ENCODE results near the gene ITGB7. TPM values are rescaled to one million over a fixed set of nuclear protein-coding genes. Genes with fewer than 3 reads are reported as not detected.

Gene ITGB7
- total RNA-seq, 1 experiment from 2014 or later: 0.98 TPM

DNA sequence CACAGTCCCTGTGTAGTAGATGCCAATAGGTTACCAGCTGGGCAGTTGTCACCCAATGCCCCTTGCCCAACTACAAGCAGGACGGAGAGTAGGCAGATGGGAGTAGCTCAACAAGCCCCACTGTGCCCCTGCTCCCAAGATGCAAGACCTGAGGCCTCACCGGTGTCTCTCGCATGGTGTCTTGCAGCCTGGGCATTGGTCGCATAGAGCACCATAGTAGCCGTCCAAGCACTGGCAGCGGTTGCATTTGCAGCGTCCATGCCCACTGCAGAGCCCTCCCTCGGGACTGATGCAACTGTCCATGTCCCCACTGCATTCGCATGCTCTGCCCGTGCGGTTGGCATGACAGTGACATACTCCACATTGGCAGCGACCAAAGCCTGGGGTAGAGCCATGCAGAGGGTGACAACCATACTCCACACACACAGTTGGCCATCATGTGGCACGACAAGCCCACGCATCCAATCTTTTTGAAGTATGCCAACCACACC is 14.5 kb downstream of the ITGB7 start:
- in situ Hi-C loops (cut with HindIII; ENCODE audit: low pct_unique_long_range_greater_than_20kb, low sequenced_read_pairs) (no loop called here), intact Hi-C loops (cut with micrococcal nuclease; ENCODE audit: unreplicated experiment) (no loop called here)
- BruUV-seq (replicated peaks): no TSS peak
- ATAC-seq (no peak), DNase-seq (ENCODE audit: low read depth, low spot score) (no peak)
- no peak overlapping the region for H3K27ac ChIP-seq (ENCODE audit: low read length)
- H3K4me1 ChIP-seq (ENCODE audit: control insufficient read depth, insufficient read depth, low read length): no peaks in the 10 kb centered on the region
- POLR2A ChIA-PET: no interaction called here
- H3K9me3 ChIP-seq (ENCODE audit: control insufficient read depth, insufficient read depth, low read depth, low read length): no peaks in the 10 kb centered on the region
- H3K4me3 ChIP-seq (ENCODE audit: low read depth in 2 of 2, low read length in 2 of 2): no peak overlapping the region
- TF ChIP-seq TCF7L2 (IDR thresholded peaks at IDR 0.05; ENCODE audit: low read depth, low read length): no peak
- no peak for TF ChIP-seq SIN3A (IDR thresholded peaks at IDR 0.05; ENCODE audit: borderline replicate concordance, insufficient read depth, low read depth, low read length)
- TF ChIP-seq, protein P1, sequence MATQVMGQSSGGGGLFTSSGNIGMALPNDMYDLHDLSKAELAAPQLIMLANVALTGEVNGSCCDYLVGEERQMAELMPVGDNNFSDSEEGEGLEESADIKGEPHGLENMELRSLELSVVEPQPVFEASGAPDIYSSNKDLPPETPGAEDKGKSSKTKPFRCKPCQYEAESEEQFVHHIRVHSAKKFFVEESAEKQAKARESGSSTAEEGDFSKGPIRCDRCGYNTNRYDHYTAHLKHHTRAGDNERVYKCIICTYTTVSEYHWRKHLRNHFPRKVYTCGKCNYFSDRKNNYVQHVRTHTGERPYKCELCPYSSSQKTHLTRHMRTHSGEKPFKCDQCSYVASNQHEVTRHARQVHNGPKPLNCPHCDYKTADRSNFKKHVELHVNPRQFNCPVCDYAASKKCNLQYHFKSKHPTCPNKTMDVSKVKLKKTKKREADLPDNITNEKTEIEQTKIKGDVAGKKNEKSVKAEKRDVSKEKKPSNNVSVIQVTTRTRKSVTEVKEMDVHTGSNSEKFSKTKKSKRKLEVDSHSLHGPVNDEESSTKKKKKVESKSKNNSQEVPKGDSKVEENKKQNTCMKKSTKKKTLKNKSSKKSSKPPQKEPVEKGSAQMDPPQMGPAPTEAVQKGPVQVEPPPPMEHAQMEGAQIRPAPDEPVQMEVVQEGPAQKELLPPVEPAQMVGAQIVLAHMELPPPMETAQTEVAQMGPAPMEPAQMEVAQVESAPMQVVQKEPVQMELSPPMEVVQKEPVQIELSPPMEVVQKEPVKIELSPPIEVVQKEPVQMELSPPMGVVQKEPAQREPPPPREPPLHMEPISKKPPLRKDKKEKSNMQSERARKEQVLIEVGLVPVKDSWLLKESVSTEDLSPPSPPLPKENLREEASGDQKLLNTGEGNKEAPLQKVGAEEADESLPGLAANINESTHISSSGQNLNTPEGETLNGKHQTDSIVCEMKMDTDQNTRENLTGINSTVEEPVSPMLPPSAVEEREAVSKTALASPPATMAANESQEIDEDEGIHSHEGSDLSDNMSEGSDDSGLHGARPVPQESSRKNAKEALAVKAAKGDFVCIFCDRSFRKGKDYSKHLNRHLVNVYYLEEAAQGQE (IDR thresholded peaks at IDR 0.05; ENCODE audit: insufficient read depth in 1 of 2, low read depth in 2 of 2, low read length in 1 of 2): no peak
- no peak for TF ChIP-seq POLR2AphosphoS5 (IDR thresholded peaks at IDR 0.05; ENCODE audit: low read depth, low read length)
- TF ChIP-seq, protein P2, sequence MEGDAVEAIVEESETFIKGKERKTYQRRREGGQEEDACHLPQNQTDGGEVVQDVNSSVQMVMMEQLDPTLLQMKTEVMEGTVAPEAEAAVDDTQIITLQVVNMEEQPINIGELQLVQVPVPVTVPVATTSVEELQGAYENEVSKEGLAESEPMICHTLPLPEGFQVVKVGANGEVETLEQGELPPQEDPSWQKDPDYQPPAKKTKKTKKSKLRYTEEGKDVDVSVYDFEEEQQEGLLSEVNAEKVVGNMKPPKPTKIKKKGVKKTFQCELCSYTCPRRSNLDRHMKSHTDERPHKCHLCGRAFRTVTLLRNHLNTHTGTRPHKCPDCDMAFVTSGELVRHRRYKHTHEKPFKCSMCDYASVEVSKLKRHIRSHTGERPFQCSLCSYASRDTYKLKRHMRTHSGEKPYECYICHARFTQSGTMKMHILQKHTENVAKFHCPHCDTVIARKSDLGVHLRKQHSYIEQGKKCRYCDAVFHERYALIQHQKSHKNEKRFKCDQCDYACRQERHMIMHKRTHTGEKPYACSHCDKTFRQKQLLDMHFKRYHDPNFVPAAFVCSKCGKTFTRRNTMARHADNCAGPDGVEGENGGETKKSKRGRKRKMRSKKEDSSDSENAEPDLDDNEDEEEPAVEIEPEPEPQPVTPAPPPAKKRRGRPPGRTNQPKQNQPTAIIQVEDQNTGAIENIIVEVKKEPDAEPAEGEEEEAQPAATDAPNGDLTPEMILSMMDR (IDR thresholded peaks at IDR 0.05): no peak
- CTCF ChIA-PET: no interaction called here
- no peaks in the 10 kb centered on the region for H3K27me3 ChIP-seq (ENCODE audit: control insufficient read depth, insufficient read depth, low read length)
- no peaks in the 10 kb centered on the region for H3K36me3 ChIP-seq (ENCODE audit: control insufficient read depth, insufficient read depth, low read length)

DNA sequence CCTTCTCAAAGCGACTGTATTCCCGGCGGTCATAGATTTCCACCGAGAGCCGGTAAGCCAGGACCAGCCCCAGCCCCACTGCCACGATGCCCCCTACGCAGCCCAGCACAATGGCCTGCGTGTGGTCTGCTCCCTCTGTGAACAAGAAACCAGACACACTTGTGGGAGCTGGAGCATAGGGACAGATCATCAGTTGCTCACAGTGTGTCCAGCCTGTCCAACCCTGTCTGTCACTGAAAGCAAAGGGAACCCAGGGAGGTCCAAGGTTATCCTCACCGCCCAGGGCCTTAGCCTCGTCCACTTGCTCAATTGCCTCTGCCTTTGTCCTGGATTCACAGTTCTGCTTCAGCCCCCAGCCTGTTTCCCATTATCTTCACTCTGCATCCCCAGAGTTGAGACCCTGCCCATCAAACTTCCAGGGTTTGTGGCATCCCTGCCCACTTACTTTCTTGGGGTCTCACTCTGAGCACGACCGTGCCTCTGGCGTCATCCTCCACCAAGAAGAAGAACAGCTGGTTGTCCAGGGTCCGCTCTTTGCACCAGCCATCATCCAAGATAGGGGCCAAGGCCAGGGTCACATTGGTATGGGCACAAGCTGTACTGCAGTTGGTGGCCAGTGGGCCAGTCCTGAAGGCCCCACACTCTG is 15.0 kb downstream of the ITGB7 start:
- Histone ChIP-seq H3K4me3 (ENCODE audit: low read depth in 2 of 2, low read length in 2 of 2) (no peak overlapping the region), H3K9me3 (ENCODE audit: control insufficient read depth, insufficient read depth, low read depth, low read length) (no peaks in the 10 kb centered on the region), H3K4me1 (ENCODE audit: control insufficient read depth, insufficient read depth, low read length) (no peaks in the 10 kb centered on the region), H3K27me3 (ENCODE audit: control insufficient read depth, insufficient read depth, low read length) (no peaks in the 10 kb centered on the region), H3K27ac (ENCODE audit: low read length) (no peak overlapping the region), H3K36me3 (ENCODE audit: control insufficient read depth, insufficient read depth, low read length) (peaks cover under 1% of the 10 kb centered on the region)
- in situ Hi-C loops (cut with HindIII; ENCODE audit: low pct_unique_long_range_greater_than_20kb, low sequenced_read_pairs): no loop called here
- ChIA-PET POLR2A (interaction anchor here (0.6 kb wide), 1 partner anchor 25 kb away, joined by 8 read pairs; no protein-coding TSS in a partner anchor), CTCF (interaction anchor here (3.1 kb wide), 1 partner anchor 33 kb away, joined by 15 read pairs; no protein-coding TSS in a partner anchor)
- intact Hi-C loops (cut with micrococcal nuclease; ENCODE audit: unreplicated experiment): no loop called here
- TF ChIP-seq, protein P2 (IDR thresholded peaks at IDR 0.05): no peak
- TF ChIP-seq SIN3A (IDR thresholded peaks at IDR 0.05; ENCODE audit: borderline replicate concordance, insufficient read depth, low read depth, low read length): no peak
- TF ChIP-seq TCF7L2 (IDR thresholded peaks at IDR 0.05; ENCODE audit: low read depth, low read length): no peak
- TF ChIP-seq, protein P1 (IDR thresholded peaks at IDR 0.05; ENCODE audit: insufficient read depth in 1 of 2, low read depth in 2 of 2, low read length in 1 of 2): no peak
- TF ChIP-seq POLR2AphosphoS5 (IDR thresholded peaks at IDR 0.05; ENCODE audit: low read depth, low read length): no peak
- BruUV-seq (replicated peaks): no TSS peak
- no peak for DNase-seq (ENCODE audit: low read depth, low spot score)
- no peak for ATAC-seq

Measured in Panc1 (cell line).